Body of pancreas (tissue), 4 donors: ENCODE results near the gene GRK6. TPM values are rescaled to one million over a fixed set of nuclear protein-coding genes. Genes with fewer than 3 reads are reported as not detected.

ENCODE experiments used
- ATAC-seq: fragments of 150-250 bp; one replicate; pipeline ENCODE4 v1.9.1; 2016
- DNase-seq, 4 donors: peaks; one replicate each; pipeline ENCODE4 v3.0.0-alpha.2; 2019
- H3K27ac ChIP-seq, 4 donors: fragments of 200-600 bp; sonication (generic); 1 replicate in 3 of 4; 2 replicates in 1 of 4; pipeline versions ENCODE4 v1.5.1 to v1.6.1; 2016 to 2019; ENCODE audit warnings: mild to moderate bottlenecking in 1 of 4, mixed read lengths in 1 of 4, moderate library complexity in 1 of 4
- H3K27me3 ChIP-seq, 2 donors: fragments of 200-600 bp; sonication (generic); one replicate each; pipeline ENCODE4 v1.6.0; 2016; ENCODE audit warnings: mild to moderate bottlenecking in 1 of 2
- H3K36me3 ChIP-seq, 2 donors: fragments of 200-600 bp; sonication (generic); replicated peaks in 1 of 2; 2 replicates each; pipeline ENCODE4 v1.5.1; 2016; ENCODE audit warnings: low read depth in 2 of 2; ENCODE audit not compliant: insufficient read depth in 1 of 2
- H3K4me1 ChIP-seq: fragments of 200-600 bp; sonication (generic); one replicate; pipeline ENCODE4 v1.6.0; 2016
- H3K4me3 ChIP-seq, 2 donors: fragments of 200-600 bp; sonication (generic); 1 replicate in 1 of 2; 2 replicates in 1 of 2; pipeline ENCODE4 v1.5.1; 2016 to 2019
- H3K9me3 ChIP-seq, 3 donors: fragments of 200-600 bp; sonication (generic); 1 replicate in 2 of 3; 2 replicates in 1 of 3; pipeline ENCODE4 v1.5.1; 2016
- CTCF ChIP-seq, 7 experiments: fragments of 450-650 bp in 4 of 7; fragments of 200-600 bp in 3 of 7; sonication (generic) in 3 of 7; IDR thresholded peaks; one replicate each; pipeline ENCODE4 v1.5.1; 2016 to 2019; ENCODE audit warnings: antibody characterized with exemption in 7 of 7
- POLR2A ChIP-seq, 3 donors: fragments of 450-650 bp; IDR thresholded peaks; one replicate each; pipeline ENCODE4 v1.6.1; 2016; ENCODE audit warnings: antibody characterized with exemption in 3 of 3, mild to moderate bottlenecking in 2 of 3
- WGBS, 2 donors: methylation state at CpG; one replicate each; pipeline ENCODE4 v1.1.5; 2017; 5-methylcytosine and 5-hydroxymethylcytosine counted together
- intact Hi-C: fragments of 100-400 bp; cut with DNase I; formaldehyde crosslinking; loops from one replicate; pipeline ENCODE4 v1.15.1; 2023
- total RNA-seq, 2 donors: library from RNA; depleted of rRNA; stranded (reverse); fragments of >200 nt; gene quantifications; one replicate each; pipeline ENCODE4 v1.1.0, GENCODE V29; 2016

The GRK6 gene
- total RNA-seq, 2 donors from 2014 or later: 13.7 to 20.8 TPM

GRCh38 chr5:177476531-177477233 lies 50.2 kb downstream of the GRK6 start:
- intact Hi-C loops: loop anchor here (10.0 kb wide), 1 partner anchor 162 kb away; the partner anchor contains the start of gene MXD3
- no peak overlapping the region for H3K4me3 ChIP-seq
- peaks cover 28% of the 10 kb centered on the region for H3K4me1 ChIP-seq
- TF ChIP-seq CTCF (IDR thresholded peaks at IDR 0.05) (no peak), POLR2A (IDR thresholded peaks at IDR 0.05) (no peak)
- no peak for DNase-seq
- ATAC-seq: no peak
- no peaks in the 10 kb centered on the region for H3K9me3 ChIP-seq
- H3K27me3 ChIP-seq: no peaks in the 10 kb centered on the region
- no peaks in the 10 kb centered on the region for H3K36me3 ChIP-seq
- 81 to 90% methylated on average over 9 to 18 of the region's 18 CpGs for WGBS, 2 donors
- H3K27ac ChIP-seq: no peak overlapping the region

- H3K9me3 ChIP-seq: no peaks in the 10 kb centered on the region
- H3K36me3 ChIP-seq: no peaks in the 10 kb centered on the region
- intact Hi-C loops: loop anchor here (10.0 kb wide), 1 partner anchor 163 kb away; the partner anchor contains the start of gene MXD3
- DNase-seq: no peak
- no peak overlapping the region for H3K4me3 ChIP-seq
- no peak for ATAC-seq
- whole genome bisulfite sequencing, 2 donors: 95% methylated on average over 10 to 13 of the region's 13 CpGs
- TF ChIP-seq POLR2A (IDR thresholded peaks at IDR 0.05) (no peak), CTCF (IDR thresholded peaks at IDR 0.05) (no peak)
- H3K4me1 ChIP-seq: peaks cover 16% of the 10 kb centered on the region
- H3K27ac ChIP-seq: no peak overlapping the region
- H3K27me3 ChIP-seq: no peaks in the 10 kb centered on the region
Observed at GRCh38 chr5:177477701-177478477, 51.4 kb downstream of the GRK6 start.

- intact Hi-C loops: loop anchor here (10.0 kb wide), 1 partner anchor 164 kb away; the partner anchor contains the start of gene MXD3
- Histone ChIP-seq H3K9me3 (no peaks in the 10 kb centered on the region), H3K4me3 (no peak overlapping the region), H3K4me1 (peaks cover 15% of the 10 kb centered on the region), H3K36me3 (no peaks in the 10 kb centered on the region), H3K27ac (peak overlapping the region in 2 of 4 donors; percentile 24 to 30), H3K27me3 (no peaks in the 10 kb centered on the region)
- 32 to 41% methylated on average over 18 of the region's 18 CpGs for WGBS, 2 donors
- TF ChIP-seq CTCF (IDR thresholded peaks at IDR 0.05): no peak
- no peak for TF ChIP-seq POLR2A (IDR thresholded peaks at IDR 0.05)
- DNase-seq: peak; percentile 61 to 81 (median 75)
- ATAC-seq: peak; percentile 58
Observed at GRCh38 chr5:177478711-177479646, 52.5 kb downstream of the GRK6 start.

GRCh38 chr5:177479774-177480173 lies 53.3 kb downstream of the GRK6 start:
- DNase-seq (peak in 1 of 4 donors; percentile 27), ATAC-seq (no peak)
- H3K9me3 ChIP-seq: no peaks in the 10 kb centered on the region
- intact Hi-C loops: loop anchor here (10.0 kb wide), 1 partner anchor 165 kb away; the partner anchor contains the start of gene MXD3
- H3K4me1 ChIP-seq: peaks cover 15% of the 10 kb centered on the region
- H3K27me3 ChIP-seq: no peaks in the 10 kb centered on the region
- 66 to 78% methylated on average over 14 of the region's 14 CpGs for WGBS, 2 donors
- peak overlapping the region in 1 of 4 donors; percentile 24 for H3K27ac ChIP-seq
- no peak overlapping the region for H3K4me3 ChIP-seq
- TF ChIP-seq CTCF (IDR thresholded peaks at IDR 0.05) (no peak), POLR2A (IDR thresholded peaks at IDR 0.05) (no peak)
- H3K36me3 ChIP-seq: no peaks in the 10 kb centered on the region
